T-helper 1 cell treated with Interleukin-12 subunit alpha and Interleukin-12 subunit beta and Interleukin-4 antibody, amounts not matched to agents 30 μg/mL and 1 μg/mL, for 36 hours (primary cell): ENCODE results near the gene CNOT4.

Experiments used
- H3K27ac Mint-ChIP-seq: one replicate; pipeline ENCODE4 v1.8.0; 2021; ENCODE audit warnings: mild to moderate bottlenecking, mixed read lengths
- H3K27me3 Mint-ChIP-seq: one replicate; pipeline ENCODE4 v1.8.0; 2021; ENCODE audit warnings: low read depth, mixed read lengths
- H3K36me3 Mint-ChIP-seq: one replicate; pipeline ENCODE4 v1.8.0; 2021; ENCODE audit warnings: low read depth, mixed read lengths
- H3K4me1 Mint-ChIP-seq: one replicate; pipeline ENCODE4 v1.8.0; 2021; ENCODE audit warnings: low read depth, mixed read lengths
- H3K4me3 Mint-ChIP-seq: one replicate; pipeline ENCODE4 v1.8.0; 2021; ENCODE audit warnings: mild to moderate bottlenecking, moderate library complexity, mixed read lengths
- H3K9me3 Mint-ChIP-seq: one replicate; pipeline ENCODE4 v1.8.0; 2021; ENCODE audit warnings: mixed read lengths

The CNOT4 gene

GRCh38 chr7:135509839-135510591 lies at the start of gene CNOT4:
Gene CNOT4, minus strand, starts transcription at chr7:135510102. Its CDS starts 71,771 bp downstream, at chr7:135438331.
- H3K27ac Mint-ChIP-seq, result no peak within 1 kb of the TSS
- H3K36me3 Mint-ChIP-seq, result no peaks in the 10 kb centered on the region
- H3K27me3 Mint-ChIP-seq, result no peaks in the 10 kb centered on the region
- no peak within 1 kb of the TSS for H3K4me3 Mint-ChIP-seq
- H3K4me1 Mint-ChIP-seq, result peaks cover 4% of the 10 kb centered on the region
- H3K9me3 Mint-ChIP-seq, result no peaks in the 10 kb centered on the region

GRCh38 chr7:135558881-135559280 lies 49.0 kb upstream of the CNOT4 start:
- H3K4me1 Mint-ChIP-seq, result peaks cover 18% of the 10 kb centered on the region
- no peaks in the 10 kb centered on the region for H3K27me3 Mint-ChIP-seq
- H3K4me3 Mint-ChIP-seq, result no peak overlapping the region
- peaks cover 9% of the 10 kb centered on the region for H3K36me3 Mint-ChIP-seq
- no peaks in the 10 kb centered on the region for H3K9me3 Mint-ChIP-seq
- no peak overlapping the region for H3K27ac Mint-ChIP-seq

GRCh38 chr7:135558337-135558767 lies 48.5 kb upstream of the CNOT4 start:
- no peaks in the 10 kb centered on the region for H3K9me3 Mint-ChIP-seq
- H3K4me3 Mint-ChIP-seq, result no peak overlapping the region
- peaks cover 18% of the 10 kb centered on the region for H3K4me1 Mint-ChIP-seq
- peaks cover 9% of the 10 kb centered on the region for H3K36me3 Mint-ChIP-seq
- H3K27ac Mint-ChIP-seq, result no peak overlapping the region
- H3K27me3 Mint-ChIP-seq, result no peaks in the 10 kb centered on the region

- H3K4me1 Mint-ChIP-seq, result peaks cover 15% of the 10 kb centered on the region
- H3K9me3 Mint-ChIP-seq, result no peaks in the 10 kb centered on the region
- H3K27me3 Mint-ChIP-seq, result no peaks in the 10 kb centered on the region
- peak within 1 kb of the TSS; percentile 63 for H3K27ac Mint-ChIP-seq
- peak within 1 kb of the TSS; percentile 6 for H3K4me3 Mint-ChIP-seq
- H3K36me3 Mint-ChIP-seq, result peaks cover 7% of the 10 kb centered on the region
Observed at GRCh38 chr7:135557455-135558336, 47.8 kb upstream of the CNOT4 start, which contains the start of gene NUP205. Gene NUP205, plus strand, starts transcription at chr7:135557917. Its CDS starts 28 bp downstream, at chr7:135557945.

- Mint-ChIP-seq H3K27me3 (peaks cover 3% of the 10 kb centered on the region), H3K4me1 (peaks cover 2% of the 10 kb centered on the region), H3K9me3 (no peaks in the 10 kb centered on the region), H3K27ac (no peak overlapping the region), H3K36me3 (no peaks in the 10 kb centered on the region), H3K4me3 (no peak overlapping the region)
Observed at GRCh38 chr7:135553346-135553745, 43.4 kb upstream of the CNOT4 start.

GRCh38 chr7:135552148-135552547 lies 42.2 kb upstream of the CNOT4 start:
- H3K27me3 Mint-ChIP-seq, result peaks cover 7% of the 10 kb centered on the region
- no peaks in the 10 kb centered on the region for H3K36me3 Mint-ChIP-seq
- no peaks in the 10 kb centered on the region for H3K9me3 Mint-ChIP-seq
- H3K27ac Mint-ChIP-seq, result no peak overlapping the region
- H3K4me1 Mint-ChIP-seq, result peaks cover 2% of the 10 kb centered on the region
- no peak overlapping the region for H3K4me3 Mint-ChIP-seq

- no peak overlapping the region for H3K4me3 Mint-ChIP-seq
- H3K4me1 Mint-ChIP-seq, result no peaks in the 10 kb centered on the region
- H3K36me3 Mint-ChIP-seq, result no peaks in the 10 kb centered on the region
- H3K27me3 Mint-ChIP-seq, result peaks cover 7% of the 10 kb centered on the region
- H3K9me3 Mint-ChIP-seq, result no peaks in the 10 kb centered on the region
- H3K27ac Mint-ChIP-seq, result no peak overlapping the region
Observed at GRCh38 chr7:135550196-135550595, 40.3 kb upstream of the CNOT4 start.

- Mint-ChIP-seq H3K9me3 (no peaks in the 10 kb centered on the region), H3K4me3 (no peak overlapping the region), H3K27ac (no peak overlapping the region), H3K36me3 (no peaks in the 10 kb centered on the region), H3K4me1 (no peaks in the 10 kb centered on the region), H3K27me3 (peaks cover 15% of the 10 kb centered on the region)
Observed at GRCh38 chr7:135541029-135541428, 31.1 kb upstream of the CNOT4 start.

GRCh38 chr7:135539629-135540028 lies 29.7 kb upstream of the CNOT4 start:
- H3K27ac Mint-ChIP-seq, result no peak overlapping the region
- H3K4me3 Mint-ChIP-seq, result no peak overlapping the region
- H3K4me1 Mint-ChIP-seq, result no peaks in the 10 kb centered on the region
- no peaks in the 10 kb centered on the region for H3K9me3 Mint-ChIP-seq
- H3K36me3 Mint-ChIP-seq, result no peaks in the 10 kb centered on the region
- peaks cover 15% of the 10 kb centered on the region for H3K27me3 Mint-ChIP-seq

GRCh38 chr7:135538376-135538775 lies 28.5 kb upstream of the CNOT4 start:
- H3K9me3 Mint-ChIP-seq, result no peaks in the 10 kb centered on the region
- H3K4me1 Mint-ChIP-seq, result no peaks in the 10 kb centered on the region
- H3K27me3 Mint-ChIP-seq, result peaks cover 15% of the 10 kb centered on the region
- no peak overlapping the region for H3K4me3 Mint-ChIP-seq
- no peaks in the 10 kb centered on the region for H3K36me3 Mint-ChIP-seq
- H3K27ac Mint-ChIP-seq, result no peak overlapping the region

- Mint-ChIP-seq H3K36me3 (no peaks in the 10 kb centered on the region), H3K27ac (no peak overlapping the region), H3K27me3 (peaks cover 15% of the 10 kb centered on the region), H3K4me3 (no peak overlapping the region), H3K9me3 (no peaks in the 10 kb centered on the region), H3K4me1 (no peaks in the 10 kb centered on the region)
Observed at GRCh38 chr7:135537905-135538304, 28.0 kb upstream of the CNOT4 start.

GRCh38 chr7:135537453-135537852 lies 27.6 kb upstream of the CNOT4 start:
- H3K9me3 Mint-ChIP-seq, result no peaks in the 10 kb centered on the region
- no peak overlapping the region for H3K27ac Mint-ChIP-seq
- no peaks in the 10 kb centered on the region for H3K4me1 Mint-ChIP-seq
- H3K27me3 Mint-ChIP-seq, result peaks cover 15% of the 10 kb centered on the region
- no peaks in the 10 kb centered on the region for H3K36me3 Mint-ChIP-seq
- no peak overlapping the region for H3K4me3 Mint-ChIP-seq

GRCh38 chr7:135536150-135536549 lies 26.2 kb upstream of the CNOT4 start:
- H3K36me3 Mint-ChIP-seq, result no peaks in the 10 kb centered on the region
- no peak overlapping the region for H3K4me3 Mint-ChIP-seq
- H3K27ac Mint-ChIP-seq, result no peak overlapping the region
- peaks cover 15% of the 10 kb centered on the region for H3K27me3 Mint-ChIP-seq
- H3K4me1 Mint-ChIP-seq, result no peaks in the 10 kb centered on the region
- no peaks in the 10 kb centered on the region for H3K9me3 Mint-ChIP-seq

- Mint-ChIP-seq H3K36me3 (no peaks in the 10 kb centered on the region), H3K4me3 (no peak overlapping the region), H3K27me3 (peaks cover 13% of the 10 kb centered on the region), H3K4me1 (no peaks in the 10 kb centered on the region), H3K9me3 (no peaks in the 10 kb centered on the region), H3K27ac (no peak overlapping the region)
Observed at GRCh38 chr7:135527025-135527424, 17.1 kb upstream of the CNOT4 start.

GRCh38 chr7:135525426-135525825 lies 15.5 kb upstream of the CNOT4 start:
- no peak overlapping the region for H3K4me3 Mint-ChIP-seq
- H3K4me1 Mint-ChIP-seq, result no peaks in the 10 kb centered on the region
- H3K36me3 Mint-ChIP-seq, result no peaks in the 10 kb centered on the region
- no peak overlapping the region for H3K27ac Mint-ChIP-seq
- no peaks in the 10 kb centered on the region for H3K9me3 Mint-ChIP-seq
- H3K27me3 Mint-ChIP-seq, result peaks cover 10% of the 10 kb centered on the region
